Measurements from ENCODE around the gene CBX4. TPM values are rescaled to one million over a fixed set of nuclear protein-coding genes. Genes with fewer than 3 reads are reported as not detected.

CBX4 gene
- total RNA-seq, 2 experiments from 2014 or later, result 18.2 to 18.6 TPM

GRCh38 chr17:79789943-79790804 lies 49.1 kb downstream of the CBX4 start:
- Mint-ChIP-seq H3K36me3 (no peaks in the 10 kb centered on the region), H3K27ac (no peak overlapping the region), H3K27me3 (peaks cover 70% of the 10 kb centered on the region), H3K4me1 (peaks cover 6% of the 10 kb centered on the region), H3K9me3 (no peaks in the 10 kb centered on the region), H3K4me3 (no peak overlapping the region)
- no peak for DNase-seq

- Mint-ChIP-seq H3K27ac (no peak overlapping the region), H3K4me1 (peaks cover 6% of the 10 kb centered on the region), H3K36me3 (no peaks in the 10 kb centered on the region), H3K27me3 (peaks cover 71% of the 10 kb centered on the region), H3K9me3 (no peaks in the 10 kb centered on the region), H3K4me3 (no peak overlapping the region)
- no peak for DNase-seq
Observed at GRCh38 chr17:79788989-79789942, 50.0 kb downstream of the CBX4 start.

GRCh38 chr17:79788455-79788854 lies 50.8 kb downstream of the CBX4 start:
- no peaks in the 10 kb centered on the region for H3K9me3 Mint-ChIP-seq
- H3K27ac Mint-ChIP-seq, result no peak overlapping the region
- peaks cover 4% of the 10 kb centered on the region for H3K4me1 Mint-ChIP-seq
- H3K27me3 Mint-ChIP-seq, result peaks cover 71% of the 10 kb centered on the region
- no peak for DNase-seq
- H3K36me3 Mint-ChIP-seq, result no peaks in the 10 kb centered on the region
- no peak overlapping the region for H3K4me3 Mint-ChIP-seq

GRCh38 chr17:79786930-79787643 lies 52.2 kb downstream of the CBX4 start:
- H3K4me1 Mint-ChIP-seq, result peaks cover 2% of the 10 kb centered on the region
- peaks cover 73% of the 10 kb centered on the region for H3K27me3 Mint-ChIP-seq
- H3K36me3 Mint-ChIP-seq, result no peaks in the 10 kb centered on the region
- H3K27ac Mint-ChIP-seq, result no peak overlapping the region
- DNase-seq, result no peak
- no peaks in the 10 kb centered on the region for H3K9me3 Mint-ChIP-seq
- no peak overlapping the region for H3K4me3 Mint-ChIP-seq

GRCh38 chr17:79785900-79786810 lies 53.1 kb downstream of the CBX4 start:
- no peaks in the 10 kb centered on the region for H3K9me3 Mint-ChIP-seq
- no peaks in the 10 kb centered on the region for H3K36me3 Mint-ChIP-seq
- peaks cover 10% of the 10 kb centered on the region for H3K4me1 Mint-ChIP-seq
- H3K27ac Mint-ChIP-seq, result no peak overlapping the region
- peaks cover 71% of the 10 kb centered on the region for H3K27me3 Mint-ChIP-seq
- DNase-seq, result no peak
- no peak overlapping the region for H3K4me3 Mint-ChIP-seq

- Mint-ChIP-seq H3K27ac (no peak overlapping the region), H3K4me3 (no peak overlapping the region), H3K36me3 (no peaks in the 10 kb centered on the region), H3K27me3 (peaks cover 71% of the 10 kb centered on the region), H3K4me1 (peaks cover 13% of the 10 kb centered on the region), H3K9me3 (no peaks in the 10 kb centered on the region)
- DNase-seq, result no peak
Observed at GRCh38 chr17:79785017-79785899, 54.0 kb downstream of the CBX4 start.

- DNase-seq, result no peak
- peaks cover 16% of the 10 kb centered on the region for H3K4me1 Mint-ChIP-seq
- no peak overlapping the region for H3K4me3 Mint-ChIP-seq
- H3K27ac Mint-ChIP-seq, result no peak overlapping the region
- no peaks in the 10 kb centered on the region for H3K9me3 Mint-ChIP-seq
- no peaks in the 10 kb centered on the region for H3K36me3 Mint-ChIP-seq
- peaks cover 75% of the 10 kb centered on the region for H3K27me3 Mint-ChIP-seq
Observed at GRCh38 chr17:79784353-79785016, 54.8 kb downstream of the CBX4 start.

- Mint-ChIP-seq H3K36me3 (no peaks in the 10 kb centered on the region), H3K9me3 (no peaks in the 10 kb centered on the region), H3K27me3 (peaks cover 75% of the 10 kb centered on the region), H3K4me3 (no peak overlapping the region), H3K27ac (no peak overlapping the region), H3K4me1 (peaks cover 18% of the 10 kb centered on the region)
- no peak for DNase-seq
Observed at GRCh38 chr17:79783891-79784290, 55.3 kb downstream of the CBX4 start.

Other genes with a start within 250 kb of the CBX4 start
- gene RBFOX3, start 228.4 kb downstream of the CBX4 start, total RNA-seq, result not detected
- not detected for gene ENPP7, start 108.5 kb downstream of the CBX4 start, total RNA-seq
- gene CBX2, start 61.3 kb downstream of the CBX4 start, total RNA-seq, result 1 to 10 TPM; 5.2 to 5.4 TPM
- gene CBX8, start 42.4 kb downstream of the CBX4 start, total RNA-seq, result 1 to 10 TPM; 3.5 to 4.1 TPM
- 1 to 10 TPM; 8.8 to 9.0 TPM for gene TBC1D16, start 196.4 kb upstream of the CBX4 start, total RNA-seq
- gene CCDC40, start 197.2 kb upstream of the CBX4 start, total RNA-seq, result 1 to 10 TPM; 1.2 to 1.3 TPM

Data from activated naive CD8-positive, alpha-beta T cell treated with anti-CD3 and anti-CD28 coated beads for 36 hours (primary cell).